ENCODE results near the gene TECPR1. TPM values are rescaled to one million over a fixed set of nuclear protein-coding genes. Genes with fewer than 3 reads are reported as not detected.

Gene TECPR1, protein sequence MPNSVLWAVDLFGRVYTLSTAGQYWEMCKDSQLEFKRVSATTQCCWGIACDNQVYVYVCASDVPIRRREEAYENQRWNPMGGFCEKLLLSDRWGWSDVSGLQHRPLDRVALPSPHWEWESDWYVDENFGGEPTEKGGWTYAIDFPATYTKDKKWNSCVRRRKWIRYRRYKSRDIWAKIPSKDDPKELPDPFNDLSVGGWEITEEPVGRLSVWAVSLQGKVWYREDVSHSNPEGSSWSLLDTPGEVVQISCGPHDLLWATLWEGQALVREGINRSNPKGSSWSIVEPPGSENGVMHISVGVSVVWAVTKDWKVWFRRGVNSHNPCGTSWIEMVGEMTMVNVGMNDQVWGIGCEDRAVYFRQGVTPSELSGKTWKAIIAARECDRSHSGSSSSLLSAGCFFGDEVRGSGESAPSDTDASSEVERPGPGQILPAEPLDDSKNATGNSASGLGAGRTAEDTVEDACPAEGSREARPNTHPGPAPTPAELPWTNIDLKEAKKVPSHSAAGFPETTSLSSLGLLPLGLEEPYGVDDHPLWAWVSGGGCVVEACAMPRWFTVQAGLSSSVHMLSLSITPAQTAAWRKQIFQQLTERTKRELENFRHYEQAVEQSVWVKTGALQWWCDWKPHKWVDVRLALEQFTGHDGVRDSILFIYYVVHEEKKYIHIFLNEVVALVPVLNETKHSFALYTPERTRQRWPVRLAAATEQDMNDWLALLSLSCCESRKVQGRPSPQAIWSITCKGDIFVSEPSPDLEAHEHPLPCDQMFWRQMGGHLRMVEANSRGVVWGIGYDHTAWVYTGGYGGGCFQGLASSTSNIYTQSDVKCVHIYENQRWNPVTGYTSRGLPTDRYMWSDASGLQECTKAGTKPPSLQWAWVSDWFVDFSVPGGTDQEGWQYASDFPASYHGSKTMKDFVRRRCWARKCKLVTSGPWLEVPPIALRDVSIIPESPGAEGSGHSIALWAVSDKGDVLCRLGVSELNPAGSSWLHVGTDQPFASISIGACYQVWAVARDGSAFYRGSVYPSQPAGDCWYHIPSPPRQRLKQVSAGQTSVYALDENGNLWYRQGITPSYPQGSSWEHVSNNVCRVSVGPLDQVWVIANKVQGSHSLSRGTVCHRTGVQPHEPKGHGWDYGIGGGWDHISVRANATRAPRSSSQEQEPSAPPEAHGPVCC
- polyA plus RNA-seq (2011; rRNA removed) = 2.5 TPM in 2 replicates
- polyA plus RNA-seq (2012; cell fraction: cytosol; rRNA removed) = 2.8 and 3.8 TPM in 2 replicates
- polyA plus RNA-seq (2012; cell fraction: nucleus; rRNA removed) = 14.1 and 21.5 TPM in 2 replicates
- polyA plus RNA-seq (2017; fragmentation: RNase III; extraction: RNeasy Plus Mini Kit Qiagen cat#74134 plus additional on column Dnase treatment) = 8.4 to 11.2 TPM (median 11.1 TPM) in 3 replicates
- polyA minus RNA-seq (2011; rRNA and poly(A)+ RNA removed) = 2.9 and 4.4 TPM in 2 replicates

DNA sequence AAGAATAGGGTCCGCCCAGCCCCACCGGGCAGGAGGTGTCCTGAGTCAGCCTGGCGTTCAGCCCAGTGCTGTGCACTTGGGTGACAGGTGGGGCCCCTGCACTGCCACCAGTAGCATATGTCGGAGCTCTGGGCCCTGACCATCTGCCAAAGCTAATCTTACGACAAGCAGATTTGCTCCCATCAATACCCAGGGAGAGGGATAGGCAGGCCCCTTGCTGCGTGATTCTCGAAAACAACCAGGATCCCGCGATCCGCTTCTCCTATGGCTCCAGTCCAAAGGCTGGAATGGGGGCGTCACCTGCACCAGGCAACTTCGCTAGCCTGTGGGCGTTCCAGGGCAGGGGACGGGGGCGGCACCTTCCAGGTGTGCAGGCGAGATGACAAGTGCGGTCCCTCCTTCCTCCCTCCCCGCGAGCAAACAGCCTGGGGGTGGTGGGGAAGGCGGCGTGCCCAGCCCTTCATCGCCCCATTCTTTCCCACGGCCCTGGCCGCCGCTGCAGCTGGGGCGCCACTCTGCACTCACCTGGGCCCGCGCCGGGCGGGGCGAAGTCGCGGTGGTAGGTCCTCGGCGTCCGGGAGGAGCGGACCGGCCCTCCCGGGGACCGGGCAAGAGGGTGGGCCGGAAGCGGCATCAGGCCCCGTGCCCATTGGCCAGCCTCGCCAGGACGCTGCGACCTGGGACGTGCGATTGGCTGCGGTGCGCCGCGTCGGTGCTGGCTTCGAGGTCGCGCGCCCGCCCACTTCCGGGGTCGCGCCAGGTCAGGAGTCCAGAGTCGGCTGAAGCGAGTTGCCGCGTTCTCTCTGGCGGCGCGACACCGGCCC is at the start of gene TECPR1:
Gene TECPR1, minus strand, starts transcription at position 632 of the 824 bp plus-strand sequence. CDS start 6,086 bp downstream, outside the sequence.
- CTCF ChIA-PET = interaction anchor here (1.7 kb wide), 1 partner anchor 15 kb away, joined by 5 read pairs; no protein-coding TSS in a partner anchor
- peak within 1 kb of the TSS; percentile 80 for H3K4me3 ChIP-seq
- ATAC-seq (peak; percentile 99 to 100), FAIRE-seq (no peak), DNase-seq (ENCODE audit: low read depth in 1 of 2, low spot score in 1 of 2) (peak; percentile 93 to 100)
- POLR2A ChIA-PET = no interaction called here
- H3K9me3 ChIP-seq = no peaks in the 10 kb centered on the region
- WGBS (ENCODE audit: missing lambda C conversion rate) = 9% methylated on average over 11 of the region's 69 CpGs
- peak within 1 kb of the TSS; percentile 81 to 92 for H3K27ac ChIP-seq
- TF ChIP-seq, protein P1, sequence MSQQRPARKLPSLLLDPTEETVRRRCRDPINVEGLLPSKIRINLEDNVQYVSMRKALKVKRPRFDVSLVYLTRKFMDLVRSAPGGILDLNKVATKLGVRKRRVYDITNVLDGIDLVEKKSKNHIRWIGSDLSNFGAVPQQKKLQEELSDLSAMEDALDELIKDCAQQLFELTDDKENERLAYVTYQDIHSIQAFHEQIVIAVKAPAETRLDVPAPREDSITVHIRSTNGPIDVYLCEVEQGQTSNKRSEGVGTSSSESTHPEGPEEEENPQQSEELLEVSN (IDR thresholded peaks at IDR 0.05; ENCODE audit: borderline replicate concordance, low read depth) = 0 out of 2 replicates have a peak, but pooled peaks have one; percentile 19
- peak; percentile 43; the same call in 1 of the 2 replicates for TF ChIP-seq KDM5A (IDR thresholded peaks at IDR 0.05)
- TF ChIP-seq, protein P2, sequence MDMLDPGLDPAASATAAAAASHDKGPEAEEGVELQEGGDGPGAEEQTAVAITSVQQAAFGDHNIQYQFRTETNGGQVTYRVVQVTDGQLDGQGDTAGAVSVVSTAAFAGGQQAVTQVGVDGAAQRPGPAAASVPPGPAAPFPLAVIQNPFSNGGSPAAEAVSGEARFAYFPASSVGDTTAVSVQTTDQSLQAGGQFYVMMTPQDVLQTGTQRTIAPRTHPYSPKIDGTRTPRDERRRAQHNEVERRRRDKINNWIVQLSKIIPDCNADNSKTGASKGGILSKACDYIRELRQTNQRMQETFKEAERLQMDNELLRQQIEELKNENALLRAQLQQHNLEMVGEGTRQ (IDR thresholded peaks at IDR 0.05) = peak; percentile 27
- TF ChIP-seq ZNF302 (CRISPR knock-in tag; IDR thresholded peaks at IDR 0.05) = no peak
- TF ChIP-seq POLR2A (IDR thresholded peaks at IDR 0.05; ENCODE audit: low read length) = peak; percentile 43
- TF ChIP-seq, protein P3, sequence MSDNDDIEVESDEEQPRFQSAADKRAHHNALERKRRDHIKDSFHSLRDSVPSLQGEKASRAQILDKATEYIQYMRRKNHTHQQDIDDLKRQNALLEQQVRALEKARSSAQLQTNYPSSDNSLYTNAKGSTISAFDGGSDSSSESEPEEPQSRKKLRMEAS (IDR thresholded peaks at IDR 0.05) = peak; percentile 69
- 0 out of 2 replicates have a peak, but pooled peaks have one; percentile 22 for TF ChIP-seq PHF8 (IDR thresholded peaks at IDR 0.05; ENCODE audit: borderline replicate concordance, low read depth)
- TF ChIP-seq, protein P4, sequence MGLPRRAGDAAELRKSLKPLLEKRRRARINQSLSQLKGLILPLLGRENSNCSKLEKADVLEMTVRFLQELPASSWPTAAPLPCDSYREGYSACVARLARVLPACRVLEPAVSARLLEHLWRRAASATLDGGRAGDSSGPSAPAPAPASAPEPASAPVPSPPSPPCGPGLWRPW (IDR thresholded peaks at IDR 0.05) = no peak
- TF ChIP-seq RFX5 (IDR thresholded peaks at IDR 0.05) = peak; percentile 51; the same call in 1 of the 2 replicates
- no peak for TF ChIP-seq NFE2L2 (conservative IDR thresholded peaks at IDR 0.05; ENCODE audit: low read length)
- no peak for TF ChIP-seq FOSL2 (IDR thresholded peaks at IDR 0.05)
- TF ChIP-seq FOSL2 (CRISPR knock-in tag; IDR thresholded peaks at IDR 0.05) = no peak
- no peak for TF ChIP-seq HEYL (CRISPR knock-in tag; IDR thresholded peaks at IDR 0.05)
- TF ChIP-seq CHD2 (IDR thresholded peaks at IDR 0.05; ENCODE audit: low read length, partially characterized antibody) = peak; percentile 70
- TF ChIP-seq JUN (IDR thresholded peaks at IDR 0.05) = peak in 1 of 2 experiments; percentile 57; a peak in 1 of 5 replicates
- TF ChIP-seq, protein P5, sequence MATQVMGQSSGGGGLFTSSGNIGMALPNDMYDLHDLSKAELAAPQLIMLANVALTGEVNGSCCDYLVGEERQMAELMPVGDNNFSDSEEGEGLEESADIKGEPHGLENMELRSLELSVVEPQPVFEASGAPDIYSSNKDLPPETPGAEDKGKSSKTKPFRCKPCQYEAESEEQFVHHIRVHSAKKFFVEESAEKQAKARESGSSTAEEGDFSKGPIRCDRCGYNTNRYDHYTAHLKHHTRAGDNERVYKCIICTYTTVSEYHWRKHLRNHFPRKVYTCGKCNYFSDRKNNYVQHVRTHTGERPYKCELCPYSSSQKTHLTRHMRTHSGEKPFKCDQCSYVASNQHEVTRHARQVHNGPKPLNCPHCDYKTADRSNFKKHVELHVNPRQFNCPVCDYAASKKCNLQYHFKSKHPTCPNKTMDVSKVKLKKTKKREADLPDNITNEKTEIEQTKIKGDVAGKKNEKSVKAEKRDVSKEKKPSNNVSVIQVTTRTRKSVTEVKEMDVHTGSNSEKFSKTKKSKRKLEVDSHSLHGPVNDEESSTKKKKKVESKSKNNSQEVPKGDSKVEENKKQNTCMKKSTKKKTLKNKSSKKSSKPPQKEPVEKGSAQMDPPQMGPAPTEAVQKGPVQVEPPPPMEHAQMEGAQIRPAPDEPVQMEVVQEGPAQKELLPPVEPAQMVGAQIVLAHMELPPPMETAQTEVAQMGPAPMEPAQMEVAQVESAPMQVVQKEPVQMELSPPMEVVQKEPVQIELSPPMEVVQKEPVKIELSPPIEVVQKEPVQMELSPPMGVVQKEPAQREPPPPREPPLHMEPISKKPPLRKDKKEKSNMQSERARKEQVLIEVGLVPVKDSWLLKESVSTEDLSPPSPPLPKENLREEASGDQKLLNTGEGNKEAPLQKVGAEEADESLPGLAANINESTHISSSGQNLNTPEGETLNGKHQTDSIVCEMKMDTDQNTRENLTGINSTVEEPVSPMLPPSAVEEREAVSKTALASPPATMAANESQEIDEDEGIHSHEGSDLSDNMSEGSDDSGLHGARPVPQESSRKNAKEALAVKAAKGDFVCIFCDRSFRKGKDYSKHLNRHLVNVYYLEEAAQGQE (IDR thresholded peaks at IDR 0.05) = peak; percentile 81
- H3K4me2 ChIP-seq = peak within 1 kb of the TSS; percentile 93
- peaks cover 17% of the 10 kb centered on the region for H3K4me1 ChIP-seq
